Measurements from ENCODE around the gene C1GALT1.
A peak's percentile ranks its signal among the peaks of the same experiment; 100 is the strongest.

The C1GALT1 gene

DNA sequence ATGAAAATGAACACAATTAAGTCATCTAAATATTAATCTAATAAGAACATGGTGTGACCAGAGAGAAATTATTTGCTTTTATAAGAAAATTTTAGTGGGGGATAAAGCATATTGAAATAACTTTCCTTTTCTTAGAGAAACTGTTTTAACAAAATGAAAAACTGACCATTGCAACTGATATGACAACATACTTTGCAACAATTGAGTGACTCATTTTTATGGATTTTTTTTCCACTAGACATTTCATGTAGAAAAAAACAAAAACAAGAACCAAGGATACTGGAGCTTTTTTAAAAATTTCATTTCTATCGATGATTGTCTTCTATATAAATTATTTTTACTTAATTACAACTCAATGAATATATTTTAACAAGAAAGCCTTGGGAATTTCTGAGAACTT is 90.0 kb downstream of the C1GALT1 start:
- peak; percentile 14 for DNase-seq (ENCODE audit: low read depth)

DNA sequence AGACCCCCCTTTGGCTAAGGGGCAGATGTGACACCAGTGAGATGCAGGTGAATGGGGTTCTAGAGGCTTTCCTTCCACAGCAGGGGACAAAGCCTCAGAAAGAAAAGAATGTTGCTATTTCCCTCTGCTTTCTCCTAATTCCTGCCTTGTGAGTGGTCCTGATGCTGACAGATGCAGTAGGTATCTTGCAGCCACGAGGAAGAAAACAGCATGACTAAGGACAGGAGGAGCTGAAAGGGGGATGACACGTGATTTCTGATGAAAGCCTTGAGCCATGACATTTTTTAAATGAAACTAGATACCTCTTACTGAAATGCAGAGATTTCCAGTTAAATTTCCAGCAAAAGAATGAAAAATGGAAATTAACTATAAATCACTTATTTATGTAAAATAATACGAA is 92.4 kb downstream of the C1GALT1 start:
- DNase-seq (ENCODE audit: low read depth): peak; percentile 29

DNA sequence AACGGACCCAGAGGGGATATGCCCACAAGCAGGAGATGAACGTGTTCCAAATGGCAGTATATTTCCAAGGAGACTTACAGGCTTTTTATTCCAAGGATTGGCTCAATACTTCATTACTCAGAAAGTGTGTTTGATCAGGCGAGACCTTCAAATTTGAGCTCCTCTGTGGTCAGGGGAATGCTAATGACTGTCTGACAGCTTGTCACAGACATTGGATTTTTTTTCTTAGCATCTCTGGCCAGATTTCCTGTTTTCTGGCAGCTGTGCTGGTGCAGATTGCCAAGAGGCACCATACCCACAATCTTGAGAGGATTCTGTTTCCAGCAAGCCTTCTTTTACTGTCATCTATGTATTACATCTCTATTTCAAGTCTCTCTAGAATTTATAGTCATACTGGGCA is 93.8 kb downstream of the C1GALT1 start:
- DNase-seq (ENCODE audit: low read depth): no peak

DNA sequence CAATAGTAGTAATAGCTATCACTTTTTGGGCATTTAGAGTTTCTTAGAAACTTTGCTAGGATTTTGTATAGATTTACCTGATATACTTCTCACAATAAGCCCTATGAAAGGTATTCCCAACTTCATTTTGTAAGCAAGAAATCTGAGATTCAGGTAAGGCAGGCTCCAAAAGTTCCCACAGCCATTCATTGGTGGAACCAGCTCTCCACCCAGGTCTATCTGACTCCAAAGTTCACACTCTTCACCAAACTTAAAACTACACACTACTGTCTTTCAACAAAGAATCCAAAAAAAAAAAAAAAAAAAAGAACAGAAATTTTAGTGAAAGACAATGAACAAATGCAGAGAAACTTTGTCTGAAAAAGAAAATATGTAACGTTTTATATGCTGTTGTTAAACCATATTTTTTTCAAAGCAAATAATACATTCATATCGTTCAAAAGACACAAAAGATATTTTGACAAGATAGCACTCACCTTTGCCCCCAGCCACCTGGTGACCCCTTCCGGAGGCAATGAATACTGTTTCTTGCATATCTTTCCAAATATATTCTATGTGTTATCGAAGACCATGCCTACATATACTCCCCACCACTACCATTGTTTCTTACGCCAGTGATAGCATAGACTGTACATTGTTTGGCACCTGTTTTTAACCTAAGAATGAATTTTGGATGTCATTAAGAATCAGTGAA is 108.2 kb downstream of the C1GALT1 start:
- no peak for DNase-seq (ENCODE audit: low read depth)

DNA sequence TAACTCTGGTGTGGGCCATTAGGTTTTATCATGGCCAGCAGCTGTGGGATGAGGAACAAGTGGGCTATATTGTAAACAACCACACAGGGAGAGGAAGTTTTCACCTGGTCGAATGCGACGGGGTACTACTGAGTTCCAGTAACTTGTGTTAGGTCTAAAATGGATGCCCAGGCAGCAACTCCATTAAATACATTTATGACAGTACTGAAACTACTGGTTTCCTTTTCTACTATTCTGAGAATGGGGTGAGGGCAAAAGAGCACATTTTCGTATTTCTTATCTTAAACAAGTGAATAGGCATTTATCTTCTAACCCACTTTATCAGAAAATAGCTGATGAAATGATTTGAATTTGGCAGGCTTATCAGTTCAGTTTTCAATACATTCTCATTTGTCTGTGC is 109.7 kb downstream of the C1GALT1 start:
- DNase-seq (ENCODE audit: low read depth): no peak

DNA sequence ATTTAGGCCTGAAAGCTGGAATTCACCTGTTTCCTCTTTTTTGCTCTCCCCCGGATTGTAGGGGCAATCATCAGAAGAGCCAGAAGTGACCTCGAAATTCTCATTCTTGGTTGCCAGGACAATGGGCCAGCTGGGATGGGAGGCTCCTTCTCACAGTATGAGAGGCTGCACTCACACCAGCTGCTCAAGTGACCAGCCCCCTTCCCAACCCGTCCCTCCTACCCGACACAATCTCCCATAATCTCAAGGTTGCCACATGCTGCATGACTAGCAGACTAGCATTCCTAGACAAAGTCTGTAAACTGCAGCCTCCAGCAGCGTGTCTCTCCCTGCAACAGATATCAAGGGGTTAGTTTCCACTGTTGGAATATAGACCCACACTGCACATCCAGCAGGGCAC is 110.3 kb downstream of the C1GALT1 start:
- no peak for DNase-seq (ENCODE audit: low read depth)

DNA sequence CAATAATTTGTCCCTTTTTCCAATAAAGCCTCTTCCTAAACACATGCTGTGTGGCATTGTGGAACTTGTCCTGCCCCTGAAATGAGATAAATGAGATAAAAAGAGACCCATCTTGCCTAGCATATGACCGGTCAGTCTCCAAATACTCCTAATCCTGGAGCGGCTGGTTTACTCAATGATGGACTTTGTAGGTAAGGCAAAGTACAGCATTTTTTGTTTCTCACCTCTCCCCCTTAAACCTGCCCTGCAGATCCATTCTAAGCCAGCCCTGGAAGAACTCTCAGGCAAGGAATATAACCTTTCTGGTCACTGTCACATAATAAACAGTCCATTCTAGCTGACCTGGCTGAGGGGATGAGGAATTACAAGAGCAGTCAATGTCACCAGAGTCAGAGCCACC is 110.7 kb downstream of the C1GALT1 start:
- no peak for DNase-seq (ENCODE audit: low read depth)

DNA sequence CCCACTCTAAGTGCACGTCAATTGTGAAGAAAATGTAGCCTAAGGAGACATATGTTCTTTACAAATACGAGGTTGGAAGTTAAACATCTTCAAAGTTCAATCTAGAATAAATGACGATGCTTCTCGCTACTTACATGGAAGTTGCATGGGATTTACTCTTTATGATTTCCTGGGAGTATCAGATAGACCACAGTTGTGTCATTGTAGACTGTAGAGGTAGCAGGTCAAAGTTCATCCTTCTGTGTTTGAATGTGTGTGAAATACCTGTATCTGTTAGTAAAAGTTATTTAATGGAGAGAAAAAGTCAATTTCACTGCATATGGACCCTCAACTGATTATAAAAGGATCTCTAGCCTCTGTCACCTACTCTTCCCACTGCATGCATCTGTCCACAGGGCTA is 112.6 kb downstream of the C1GALT1 start:
- DNase-seq (ENCODE audit: low read depth): no peak

Data from fibroblast of the conjunctiva (primary cell).